GM12878 (cell line): ENCODE data around the gene ESRP2. TPM values are rescaled to one million over a fixed set of nuclear protein-coding genes. Genes with fewer than 3 reads are reported as not detected.

ENCODE experiments used
- ATAC-seq: fragments of 200-7000 bp; cut with Tn5 transposase; 3 replicates; pipeline ENCODE4 v1.9.1; 2020; ENCODE audit warnings: mild to moderate bottlenecking, moderate library complexity
- BruUV-seq: library from RNA; stranded (reverse); fragments of 400-500 nt; replicated peaks from 2 replicates; lab custom pipeline; 2021; lab: Mats Ljungman, UMichigan
- CTCF ChIA-PET: fragments of 300-600 bp; sonication (Branson Sonifier 250); formaldehyde crosslinking; extraction: SDS; loops from one replicate; lab custom pipeline; 2021; ENCODE audit warnings: inconsistent platforms; lab: Yijun Ruan, JAX
- POLR2A ChIA-PET: fragments of 350-600 bp; formaldehyde crosslinking; extraction: SDS; loops from one replicate; lab custom pipeline; 2021; ENCODE audit warnings: inconsistent platforms; lab: Charles Lee
- RAD21 ChIA-PET: fragments of 300-600 bp; sonication (Branson Sonifier 250); formaldehyde crosslinking; loops from one replicate; lab custom pipeline; 2023; ENCODE audit warnings: antibody characterized with exemption; ENCODE audit not compliant: unreplicated experiment; lab: Charles Lee
- SMC1A ChIA-PET: fragments of 300-600 bp; sonication (Branson Sonifier 250); formaldehyde crosslinking; loops from one replicate; lab custom pipeline; 2023; ENCODE audit not compliant: unreplicated experiment, uncharacterized antibody; lab: Charles Lee
- DNase-seq: peaks from one replicate; pipeline ENCODE4 v3.0.0-alpha.2; 2011; ENCODE audit warnings: low read depth, low spot score
- FAIRE-seq: peaks from 3 replicates; lab custom pipeline; 2011; peaks lifted over from hg19 to GRCh38; lab: Jason Lieb, UNC
- H2AFZ ChIP-seq: 2 replicates; pipeline ENCODE4 v1.6.0; 2011; ENCODE audit warnings: low read depth, low read length, control low read depth; ENCODE audit not compliant: control insufficient read depth
- H3K27ac ChIP-seq: 2 replicates; pipeline ENCODE4 v1.5.1; 2011; ENCODE audit warnings: control low read depth; ENCODE audit not compliant: control insufficient read depth, insufficient read depth
- H3K27me3 ChIP-seq, 2 experiments: replicated peaks in 1 of 2; 2 replicates each; pipeline versions ENCODE4 v1.6.0 to v1.6.1; 2011; ENCODE audit warnings: low read length in 1 of 2; ENCODE audit not compliant: control insufficient read depth in 2 of 2, insufficient read depth in 2 of 2
- H3K36me3 ChIP-seq, 2 experiments: 2 replicates each; pipeline ENCODE4 v1.5.1; 2011; ENCODE audit warnings: low read length in 1 of 2; ENCODE audit not compliant: control insufficient read depth in 2 of 2, insufficient read depth in 2 of 2
- H3K4me1 ChIP-seq: 2 replicates; pipeline ENCODE4 v1.6.1; 2011; ENCODE audit warnings: mild to moderate bottlenecking, low read length, moderate library complexity, mixed read lengths; ENCODE audit not compliant: control insufficient read depth, insufficient read depth
- H3K4me2 ChIP-seq: 2 replicates; pipeline ENCODE4 v1.6.0; 2011; ENCODE audit warnings: control low read depth; ENCODE audit not compliant: control insufficient read depth, insufficient read depth
- H3K4me3 ChIP-seq: fragments of 200-600 bp; sonication (generic); 2 replicates; pipeline ENCODE4 v1.5.1; 2016
- H3K79me2 ChIP-seq: 2 replicates; pipeline ENCODE4 v1.6.0; 2011; ENCODE audit warnings: low read length; ENCODE audit not compliant: control insufficient read depth, insufficient read depth
- H3K9ac ChIP-seq: 2 replicates; pipeline ENCODE4 v1.8.0; 2011; ENCODE audit warnings: low read length, control low read depth, mixed read lengths; ENCODE audit not compliant: control insufficient read depth, insufficient read depth
- H3K9me3 ChIP-seq: replicated peaks from 3 replicates; pipeline ENCODE4 v1.5.1; 2011; ENCODE audit warnings: mild to moderate bottlenecking, low read length; ENCODE audit not compliant: control insufficient read depth, insufficient read depth
- H4K20me1 ChIP-seq: 2 replicates; pipeline ENCODE4 v1.6.0; 2011; ENCODE audit not compliant: control insufficient read depth, insufficient read depth
- CREB1 ChIP-seq: IDR thresholded peaks from 2 replicates; pipeline ENCODE4 v1.6.1; 2012; ENCODE audit warnings: low read depth, mild to moderate bottlenecking, inconsistent platforms
- POLR2A ChIP-seq: IDR thresholded peaks from 2 replicates; pipeline ENCODE4 v1.6.1; 2011; ENCODE audit warnings: low read depth, mild to moderate bottlenecking, low read length
- RUNX3 ChIP-seq: IDR thresholded peaks from 2 replicates; pipeline ENCODE4 v1.6.1; 2012; ENCODE audit warnings: low read length, inconsistent platforms
- ZNF207 ChIP-seq: fragments of 450-650 bp; IDR thresholded peaks from 2 replicates; pipeline ENCODE4 v1.6.1; 2014; ENCODE audit warnings: antibody characterized with exemption, mild to moderate bottlenecking, borderline replicate concordance
- WGBS: methylation state at CpG from one replicate; pipeline ENCODE4 v1.1.6; 2016; ENCODE audit warnings: low lambda C conversion rate; ENCODE audit not compliant: insufficient replicate concordance, insufficient coverage; ENCODE audit errors: missing lambda C conversion rate; 5-methylcytosine and 5-hydroxymethylcytosine counted together
- in situ Hi-C: fragments of 300-500 bp; cut with MboI; formaldehyde crosslinking; loops from 9 replicates; pipeline ENCODE4 v1.14.3; 2018; ENCODE audit warnings: mixed read lengths
- intact Hi-C: fragments of 100-400 bp; cut with micrococcal nuclease; formaldehyde crosslinking; loops from one replicate; pipeline ENCODE4 v1.14.2; 2022; ENCODE audit not compliant: unreplicated experiment
- polyA plus RNA-seq, 11 experiments: library from polyadenylated mRNA; depleted of rRNA in 4 of 11; unstranded in 6 of 11; stranded (reverse) in 5 of 11; fragments of >200 nt; fragmentation: Nextera tagmentation in 4 of 11; fragmentation: Illumina TruSeq in 1 of 11; extraction: Ambion mirVana in 4 of 11; extraction: Trizol in 1 of 11; gene quantifications; 1 replicate in 1 of 11; 2 replicates in 10 of 11; pipeline versions ENCODE4 v1.2.1 to v1.2.3, GENCODE V29; 2011 to 2016; ENCODE audit warnings: inconsistent platforms in 2 of 11, missing spikeins in 2 of 11, low read depth in 1 of 11
- total RNA-seq, 4 experiments: library from RNA; depleted of rRNA in 3 of 4; stranded (reverse); fragments of >200 nt in 3 of 4; fragmentation: Illumina TruSeq in 1 of 4; extraction: Trizol in 1 of 4; gene quantifications; 2 replicates each; pipeline versions ENCODE4 v1.2.1 to v1.2.3, GENCODE V29; 2013 to 2021
- TF ChIP-seq, protein P1 (sequence below): fragments of 450-650 bp; formaldehyde crosslinking; IDR thresholded peaks from 2 replicates; pipeline ENCODE4 v1.5.0; 2022; ENCODE audit warnings: mild to moderate bottlenecking, missing genetic modification characterization
- TF ChIP-seq, protein P2 (sequence below): fragments of 450-650 bp; IDR thresholded peaks from 2 replicates; pipeline ENCODE4 v1.6.1; 2017; ENCODE audit warnings: antibody characterized with exemption, mild to moderate bottlenecking, moderate library complexity

ESRP2 gene
- total and polyA plus RNA-seq, 10 of the 15 experiments (the other 5 are each of a cell fraction or from before 2014, with no cell fraction given), result 0.04 to 0.64 (median 0.08) TPM; not detected in 3

DNA sequence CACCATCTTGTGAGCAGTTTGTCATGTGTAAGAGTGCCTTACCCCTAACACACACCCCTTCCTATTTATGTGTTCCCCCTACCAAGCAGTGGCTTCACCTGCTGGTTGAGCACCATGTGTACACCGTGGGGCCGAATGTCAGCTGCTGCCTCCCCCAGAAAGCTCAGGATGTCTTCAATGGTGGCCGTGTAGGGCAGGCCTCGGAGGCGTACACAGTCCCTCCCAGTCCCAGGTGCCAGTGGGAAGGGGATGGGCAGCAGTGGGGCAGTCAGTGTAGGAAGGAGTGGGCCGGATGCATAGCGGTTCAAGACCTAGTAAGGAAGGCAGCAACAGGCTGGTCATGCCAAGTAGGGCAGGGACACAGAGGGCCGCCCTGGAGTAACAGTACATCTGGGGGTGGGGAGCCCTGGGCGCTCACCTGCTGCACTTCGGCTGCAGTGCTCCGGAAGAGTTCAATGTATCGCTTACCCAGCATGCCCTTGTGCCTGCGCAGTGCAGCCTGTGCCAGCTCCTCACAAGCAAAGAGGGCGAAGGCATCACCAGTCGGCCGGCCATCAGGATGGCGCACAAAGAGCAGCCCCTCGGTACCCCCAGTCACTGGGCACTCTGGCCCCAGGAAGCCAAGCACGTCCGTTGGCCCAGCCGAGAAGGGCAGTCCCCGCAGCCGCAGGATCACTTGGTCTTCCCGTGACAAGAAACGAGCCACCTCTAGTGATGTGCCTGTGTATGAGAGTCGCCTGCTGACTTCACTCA, 4.4 kb downstream of the ESRP2 start:
- in situ Hi-C loops (no loop called here), intact Hi-C loops (no loop called here)
- Histone ChIP-seq H4K20me1 (no peaks in the 10 kb centered on the region), H3K27me3 (no peaks in the 10 kb centered on the region), H3K4me2 (no peak overlapping the region), H3K4me1 (peaks cover 16% of the 10 kb centered on the region), H3K4me3 (no peak overlapping the region), H2AFZ (no peak overlapping the region), H3K36me3 (peaks cover 3 to 7% of the 10 kb centered on the region in 2 experiments; a peak in 3 of 4 replicates), H3K9me3 (no peaks in the 10 kb centered on the region), H3K79me2 (no peaks in the 10 kb centered on the region), H3K27ac (no peak overlapping the region), H3K9ac (no peak overlapping the region)
- DNase-seq, result no peak
- ChIA-PET RAD21 (no interaction called here), SMC1A (interaction anchor here (2.2 kb wide), 1 partner anchor 138 kb away, joined by 8 read pairs; no protein-coding TSS in a partner anchor), CTCF (interaction anchor here (0.5 to 2.0 kb wide), 2 partner anchors 127 to 240 kb away, joined by 3 to 5 read pairs; no protein-coding TSS in a partner anchor), POLR2A (interaction anchor here (0.6 kb wide), 1 partner anchor 138 kb away, joined by 3 read pairs; no protein-coding TSS in a partner anchor)
- TF ChIP-seq POLR2A, result 0 out of 2 replicates have a peak, but pooled peaks have one; percentile 19
- TF ChIP-seq RUNX3, result no peak
- no peak for ATAC-seq
- WGBS, result 86% methylated on average over 26 of the region's 26 CpGs
- FAIRE-seq, result no peak
- no TSS peak for BruUV-seq

DNA sequence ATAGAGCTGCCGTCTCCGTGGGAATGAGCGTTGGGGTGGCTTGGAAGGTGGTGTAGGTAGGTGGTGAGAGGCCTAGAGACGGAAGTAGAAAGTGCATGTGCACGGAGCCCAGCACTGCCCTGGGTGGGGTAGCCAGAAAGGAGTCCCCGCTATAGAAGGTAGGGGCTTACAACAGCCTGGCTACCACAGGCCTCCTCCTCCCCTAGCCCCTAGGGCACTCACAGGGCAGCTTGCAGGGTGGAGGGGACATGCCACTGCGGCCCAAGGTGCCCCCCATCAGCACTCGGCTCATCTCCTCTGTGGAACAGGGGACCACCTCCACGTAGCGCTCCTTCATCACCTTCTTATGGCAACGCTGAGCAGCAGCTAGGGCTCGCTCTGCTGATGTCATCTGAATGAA, 5.0 kb downstream of the ESRP2 start:
- peaks cover 6 to 7% of the 10 kb centered on the region in 2 experiments; a peak in 3 of 4 replicates for H3K36me3 ChIP-seq
- RAD21 ChIA-PET, result no interaction called here
- H3K4me1 ChIP-seq, result peaks cover 12% of the 10 kb centered on the region
- 93% methylated on average over 12 of the region's 12 CpGs for WGBS
- in situ Hi-C loops, result no loop called here
- CTCF ChIA-PET, result interaction anchor here (0.5 to 2.0 kb wide), 2 partner anchors 126 to 239 kb away, joined by 3 to 5 read pairs; no protein-coding TSS in a partner anchor
- no peaks in the 10 kb centered on the region for H3K79me2 ChIP-seq
- no TSS peak for BruUV-seq
- DNase-seq (no peak), FAIRE-seq (no peak), ATAC-seq (no peak)
- H3K4me2 ChIP-seq, result no peak overlapping the region
- intact Hi-C loops, result no loop called here
- H2AFZ ChIP-seq, result no peak overlapping the region
- POLR2A ChIA-PET, result interaction anchor here (0.6 kb wide), 1 partner anchor 138 kb away, joined by 3 read pairs; no protein-coding TSS in a partner anchor
- H4K20me1 ChIP-seq, result no peaks in the 10 kb centered on the region
- H3K4me3 ChIP-seq, result no peak overlapping the region
- SMC1A ChIA-PET, result interaction anchor here (2.2 kb wide), 1 partner anchor 138 kb away, joined by 8 read pairs; no protein-coding TSS in a partner anchor
- no peak overlapping the region for H3K9ac ChIP-seq
- H3K9me3 ChIP-seq, result no peaks in the 10 kb centered on the region
- H3K27me3 ChIP-seq, result no peaks in the 10 kb centered on the region
- H3K27ac ChIP-seq, result no peak overlapping the region
- TF ChIP-seq ZNF207, result no peak
- no peak for TF ChIP-seq CREB1
- TF ChIP-seq, protein P1, sequence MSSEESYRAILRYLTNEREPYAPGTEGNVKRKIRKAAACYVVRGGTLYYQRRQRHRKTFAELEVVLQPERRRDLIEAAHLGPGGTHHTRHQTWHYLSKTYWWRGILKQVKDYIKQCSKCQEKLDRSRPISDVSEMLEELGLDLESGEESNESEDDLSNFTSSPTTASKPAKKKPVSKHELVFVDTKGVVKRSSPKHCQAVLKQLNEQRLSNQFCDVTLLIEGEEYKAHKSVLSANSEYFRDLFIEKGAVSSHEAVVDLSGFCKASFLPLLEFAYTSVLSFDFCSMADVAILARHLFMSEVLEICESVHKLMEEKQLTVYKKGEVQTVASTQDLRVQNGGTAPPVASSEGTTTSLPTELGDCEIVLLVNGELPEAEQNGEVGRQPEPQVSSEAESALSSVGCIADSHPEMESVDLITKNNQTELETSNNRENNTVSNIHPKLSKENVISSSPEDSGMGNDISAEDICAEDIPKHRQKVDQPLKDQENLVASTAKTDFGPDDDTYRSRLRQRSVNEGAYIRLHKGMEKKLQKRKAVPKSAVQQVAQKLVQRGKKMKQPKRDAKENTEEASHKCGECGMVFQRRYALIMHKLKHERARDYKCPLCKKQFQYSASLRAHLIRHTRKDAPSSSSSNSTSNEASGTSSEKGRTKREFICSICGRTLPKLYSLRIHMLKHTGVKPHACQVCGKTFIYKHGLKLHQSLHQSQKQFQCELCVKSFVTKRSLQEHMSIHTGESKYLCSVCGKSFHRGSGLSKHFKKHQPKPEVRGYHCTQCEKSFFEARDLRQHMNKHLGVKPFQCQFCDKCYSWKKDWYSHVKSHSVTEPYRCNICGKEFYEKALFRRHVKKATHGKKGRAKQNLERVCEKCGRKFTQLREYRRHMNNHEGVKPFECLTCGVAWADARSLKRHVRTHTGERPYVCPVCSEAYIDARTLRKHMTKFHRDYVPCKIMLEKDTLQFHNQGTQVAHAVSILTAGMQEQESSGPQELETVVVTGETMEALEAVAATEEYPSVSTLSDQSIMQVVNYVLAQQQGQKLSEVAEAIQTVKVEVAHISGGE, result no peak
- TF ChIP-seq, protein P2, sequence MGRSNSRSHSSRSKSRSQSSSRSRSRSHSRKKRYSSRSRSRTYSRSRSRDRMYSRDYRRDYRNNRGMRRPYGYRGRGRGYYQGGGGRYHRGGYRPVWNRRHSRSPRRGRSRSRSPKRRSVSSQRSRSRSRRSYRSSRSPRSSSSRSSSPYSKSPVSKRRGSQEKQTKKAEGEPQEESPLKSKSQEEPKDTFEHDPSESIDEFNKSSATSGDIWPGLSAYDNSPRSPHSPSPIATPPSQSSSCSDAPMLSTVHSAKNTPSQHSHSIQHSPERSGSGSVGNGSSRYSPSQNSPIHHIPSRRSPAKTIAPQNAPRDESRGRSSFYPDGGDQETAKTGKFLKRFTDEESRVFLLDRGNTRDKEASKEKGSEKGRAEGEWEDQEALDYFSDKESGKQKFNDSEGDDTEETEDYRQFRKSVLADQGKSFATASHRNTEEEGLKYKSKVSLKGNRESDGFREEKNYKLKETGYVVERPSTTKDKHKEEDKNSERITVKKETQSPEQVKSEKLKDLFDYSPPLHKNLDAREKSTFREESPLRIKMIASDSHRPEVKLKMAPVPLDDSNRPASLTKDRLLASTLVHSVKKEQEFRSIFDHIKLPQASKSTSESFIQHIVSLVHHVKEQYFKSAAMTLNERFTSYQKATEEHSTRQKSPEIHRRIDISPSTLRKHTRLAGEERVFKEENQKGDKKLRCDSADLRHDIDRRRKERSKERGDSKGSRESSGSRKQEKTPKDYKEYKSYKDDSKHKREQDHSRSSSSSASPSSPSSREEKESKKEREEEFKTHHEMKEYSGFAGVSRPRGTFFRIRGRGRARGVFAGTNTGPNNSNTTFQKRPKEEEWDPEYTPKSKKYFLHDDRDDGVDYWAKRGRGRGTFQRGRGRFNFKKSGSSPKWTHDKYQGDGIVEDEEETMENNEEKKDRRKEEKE, result no peak
